Hematopoietic multipotent progenitor cell treated with erythropoietin and hydrocortisone succinate and interleukin-3 and kit ligand, for 4 days (in vitro differentiated cells): ENCODE data around the gene KAT6B.

Source experiments
- DNase-seq: peaks from one replicate; pipeline ENCODE4 v3.0.0-alpha.2; 2015

Gene KAT6B

DNA sequence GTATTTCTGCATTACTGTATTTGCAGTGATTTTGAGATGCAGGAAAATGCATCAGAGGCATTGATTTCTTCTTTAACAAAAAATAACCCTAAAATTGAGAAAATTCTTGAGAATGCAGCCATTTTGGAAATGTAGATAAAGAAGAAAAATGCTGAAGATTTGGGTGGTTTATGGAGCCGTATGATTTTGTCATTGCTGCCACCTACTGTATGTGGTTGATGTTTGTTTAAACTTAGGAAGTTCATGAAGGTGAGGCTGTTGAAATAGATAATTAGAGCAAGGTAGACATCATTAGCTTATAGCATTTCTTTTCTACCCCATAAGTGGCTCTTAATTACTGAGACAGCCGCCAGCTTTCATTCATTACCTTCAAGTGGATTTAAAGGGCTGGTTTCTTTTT is 193.0 kb downstream of the KAT6B start:
- peak; percentile 75 for DNase-seq

DNA sequence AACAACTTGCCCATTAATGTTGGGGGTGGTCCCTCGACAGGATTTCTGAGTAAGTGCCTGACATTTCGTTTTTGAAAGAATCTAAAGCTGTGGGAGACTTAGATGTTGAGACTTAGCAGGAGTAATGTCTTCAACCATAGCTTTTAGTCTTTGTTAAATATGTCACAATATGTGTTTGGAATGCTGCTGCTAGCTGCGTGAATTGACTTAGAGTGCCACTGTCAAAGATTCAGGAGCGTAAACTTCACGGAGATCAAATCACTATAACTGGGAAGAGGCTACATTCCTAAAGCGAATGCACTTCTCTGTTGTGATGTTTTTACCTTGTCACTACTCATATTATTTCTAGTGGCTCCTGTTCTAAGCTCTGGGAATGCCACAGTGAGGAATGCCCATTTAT is 193.8 kb downstream of the KAT6B start:
- no peak for DNase-seq

GRCh38 chr10:75021379-75022249 is 195.2 kb downstream of the KAT6B start:
- DNase-seq = no peak

- no peak for DNase-seq
These were observed 196.7 kb downstream of the KAT6B start for GRCh38 chr10:75023074-75023473.

DNA sequence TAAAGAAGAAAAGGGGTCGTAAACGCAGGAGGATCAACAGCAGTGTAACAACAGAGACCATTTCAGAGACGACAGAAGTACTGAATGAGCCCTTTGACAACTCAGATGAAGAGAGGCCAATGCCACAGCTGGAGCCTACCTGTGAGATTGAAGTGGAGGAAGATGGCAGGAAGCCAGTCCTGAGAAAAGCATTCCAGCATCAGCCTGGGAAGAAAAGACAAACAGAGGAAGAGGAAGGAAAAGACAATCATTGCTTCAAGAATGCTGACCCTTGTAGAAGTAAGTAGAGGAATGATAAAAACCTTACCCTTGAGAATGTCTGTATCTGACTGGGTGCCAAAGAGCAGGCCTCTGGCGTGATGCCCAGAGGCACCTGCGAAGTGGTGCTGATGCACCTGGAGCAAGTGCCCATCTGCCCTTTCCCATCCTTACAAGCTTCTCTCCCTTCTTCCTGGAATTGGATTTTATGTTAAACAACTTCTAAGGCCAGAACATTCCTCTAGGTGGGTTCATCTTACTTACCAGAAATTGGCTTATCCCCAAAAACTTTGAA is 198.6 kb downstream of the KAT6B start:
- no peak for DNase-seq

GRCh38 chr10:75028049-75028448 is 201.6 kb downstream of the KAT6B start:
- DNase-seq = no peak

DNA sequence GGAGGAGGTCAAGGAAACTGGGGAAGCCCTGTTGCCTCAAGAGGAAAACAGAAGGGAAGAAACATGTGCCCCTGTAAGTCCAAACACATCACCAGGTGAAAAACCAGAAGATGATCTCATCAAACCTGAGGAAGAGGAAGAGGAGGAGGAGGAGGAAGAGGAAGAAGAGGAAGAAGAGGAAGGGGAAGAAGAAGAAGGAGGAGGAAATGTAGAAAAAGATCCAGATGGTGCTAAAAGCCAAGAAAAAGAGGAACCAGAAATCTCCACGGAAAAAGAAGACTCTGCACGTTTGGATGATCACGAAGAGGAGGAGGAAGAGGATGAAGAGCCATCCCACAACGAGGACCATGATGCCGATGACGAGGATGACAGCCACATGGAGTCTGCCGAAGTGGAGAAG is 202.3 kb downstream of the KAT6B start:
- DNase-seq = no peak

- DNase-seq = no peak
These were observed 203.0 kb downstream of the KAT6B start for GRCh38 chr10:75029420-75029819.

- no peak for DNase-seq
These were observed 203.5 kb downstream of the KAT6B start for GRCh38 chr10:75029857-75030256.

GRCh38 chr10:75030371-75030770 is 204.0 kb downstream of the KAT6B start:
- DNase-seq = no peak

DNA sequence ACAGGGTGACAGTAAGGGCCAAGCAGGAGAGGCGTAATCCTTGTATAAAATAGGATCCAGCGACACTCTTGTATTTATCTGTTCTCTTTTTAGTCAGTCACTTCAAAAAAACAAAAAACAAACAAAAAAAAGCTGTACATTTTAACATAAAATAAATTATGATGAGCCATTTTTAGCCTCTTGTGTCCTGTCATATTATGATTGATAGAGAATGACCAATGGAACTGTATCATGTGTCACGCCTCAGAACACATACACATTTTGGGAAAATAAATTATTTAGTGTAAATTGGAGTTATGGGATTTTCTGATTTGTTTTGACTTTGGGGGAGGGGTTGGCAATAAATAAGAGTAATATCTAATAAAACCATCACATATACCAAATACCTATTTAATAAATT is 205.7 kb downstream of the KAT6B start:
- DNase-seq = no peak

- no peak for DNase-seq
These were observed 206.4 kb downstream of the KAT6B start for GRCh38 chr10:75032813-75033212.

DNA sequence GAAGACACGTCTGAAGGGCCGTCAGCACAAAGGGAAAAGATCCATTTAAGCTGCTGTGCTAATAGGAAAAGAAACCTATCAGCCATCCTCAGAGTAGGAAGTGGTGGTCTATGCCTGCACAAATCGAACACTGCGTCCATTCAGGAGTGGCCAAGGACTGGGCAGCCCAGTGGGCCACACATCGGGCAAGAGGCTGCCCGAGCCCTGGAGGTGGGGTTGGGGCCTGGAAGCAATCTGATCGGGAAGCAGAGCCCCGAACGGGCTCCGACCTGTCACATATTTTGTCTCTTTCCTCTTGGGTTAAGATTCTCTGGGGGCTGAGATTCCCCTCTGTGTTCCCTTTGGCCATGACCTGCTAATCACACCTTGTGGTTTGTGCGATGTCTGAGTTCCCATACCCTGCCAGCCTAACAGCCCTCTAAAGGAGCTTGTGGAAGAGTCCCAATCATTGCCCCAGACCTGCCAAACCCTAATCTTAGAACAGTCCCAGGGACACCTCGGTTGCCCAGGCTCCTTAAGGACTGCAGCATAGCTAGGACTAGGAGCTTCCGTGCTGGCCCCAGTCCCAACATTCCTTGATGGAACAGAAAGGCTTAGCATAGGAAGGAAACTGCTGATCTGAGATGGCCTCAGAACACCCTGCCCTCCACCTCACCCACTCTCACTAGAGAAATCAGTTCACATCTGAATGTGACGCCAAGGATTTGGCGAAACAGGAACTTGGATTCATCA is 207.2 kb downstream of the KAT6B start:
- DNase-seq = no peak

DNA sequence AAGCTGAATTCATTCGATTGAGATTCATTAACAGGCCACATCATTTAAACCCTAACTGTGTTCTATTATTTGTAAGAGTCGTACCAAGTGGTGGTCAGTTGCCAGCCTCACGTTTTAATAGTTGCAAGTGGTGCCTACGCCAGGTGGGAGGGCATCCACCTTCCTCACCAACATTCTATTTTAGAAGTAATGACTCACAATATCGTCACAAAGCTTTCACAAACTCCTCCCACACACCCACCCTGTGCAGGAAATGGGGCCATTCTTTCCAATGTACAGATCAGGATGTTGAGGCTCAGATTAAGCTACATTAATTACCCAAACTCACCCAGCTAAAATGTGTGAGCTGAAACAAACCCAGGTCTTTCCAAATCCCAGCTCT is 207.7 kb downstream of the KAT6B start:
- no peak for DNase-seq

GRCh38 chr10:75034714-75035258 is 208.4 kb downstream of the KAT6B start:
- DNase-seq = no peak

DNA sequence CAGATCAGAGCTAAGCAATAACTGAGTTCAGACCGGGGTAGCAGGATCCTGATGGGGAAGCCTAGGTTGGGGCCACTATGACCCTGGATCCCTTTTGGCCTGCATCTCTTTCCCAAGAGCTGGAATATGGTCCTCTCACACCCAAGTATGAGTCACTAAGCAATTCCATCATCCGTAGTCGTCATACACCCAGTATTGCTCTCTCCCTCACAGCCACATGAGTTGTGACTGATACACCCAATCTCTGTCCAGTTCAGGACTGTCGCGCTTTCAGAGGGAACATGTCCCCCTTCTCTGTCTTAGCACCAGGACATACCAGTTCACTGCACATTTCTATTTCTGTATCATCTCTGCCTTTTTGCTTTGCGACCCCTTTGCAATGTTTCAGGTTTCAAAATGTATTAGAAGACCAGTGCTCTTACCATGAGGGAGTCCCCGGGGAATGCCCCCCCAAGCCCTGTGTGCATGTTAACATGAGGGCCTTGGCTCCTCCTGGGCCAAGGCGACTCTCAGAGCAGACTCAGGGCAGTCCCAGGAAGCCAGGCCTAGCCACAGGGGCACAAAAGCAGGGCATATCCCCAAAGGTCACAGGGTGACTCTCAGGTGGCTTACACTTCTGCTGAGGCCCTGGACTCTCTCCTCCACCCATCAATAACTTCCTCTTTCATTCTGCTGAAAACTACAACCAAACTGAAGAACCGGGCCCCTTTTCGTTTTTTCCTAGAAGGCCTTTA is 209.7 kb downstream of the KAT6B start:
- DNase-seq = no peak

GRCh38 chr10:75037171-75038153 is 211.1 kb downstream of the KAT6B start:
- no peak for DNase-seq

- no peak for DNase-seq
These were observed 211.9 kb downstream of the KAT6B start for GRCh38 chr10:75038335-75038734.

DNA sequence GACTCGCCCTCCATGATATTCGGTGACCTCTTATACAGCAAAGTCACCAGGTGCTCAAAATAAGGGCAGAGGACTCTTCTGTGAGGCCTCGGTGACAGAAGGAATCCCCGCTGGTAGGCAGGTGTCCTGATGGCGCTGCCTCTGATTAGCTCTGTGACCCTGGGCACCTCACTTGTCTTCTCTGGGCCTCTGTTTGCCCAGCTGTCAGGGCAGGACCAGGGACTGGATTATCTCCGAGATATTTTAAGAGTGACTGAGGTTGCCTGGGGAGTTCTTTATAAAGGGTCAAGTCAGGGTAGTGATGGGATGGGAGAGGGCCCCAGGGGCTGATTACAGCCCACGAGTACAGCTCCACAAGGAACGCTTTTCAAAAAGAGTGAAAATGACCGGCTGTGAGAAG is 214.2 kb downstream of the KAT6B start:
- DNase-seq = no peak

DNA sequence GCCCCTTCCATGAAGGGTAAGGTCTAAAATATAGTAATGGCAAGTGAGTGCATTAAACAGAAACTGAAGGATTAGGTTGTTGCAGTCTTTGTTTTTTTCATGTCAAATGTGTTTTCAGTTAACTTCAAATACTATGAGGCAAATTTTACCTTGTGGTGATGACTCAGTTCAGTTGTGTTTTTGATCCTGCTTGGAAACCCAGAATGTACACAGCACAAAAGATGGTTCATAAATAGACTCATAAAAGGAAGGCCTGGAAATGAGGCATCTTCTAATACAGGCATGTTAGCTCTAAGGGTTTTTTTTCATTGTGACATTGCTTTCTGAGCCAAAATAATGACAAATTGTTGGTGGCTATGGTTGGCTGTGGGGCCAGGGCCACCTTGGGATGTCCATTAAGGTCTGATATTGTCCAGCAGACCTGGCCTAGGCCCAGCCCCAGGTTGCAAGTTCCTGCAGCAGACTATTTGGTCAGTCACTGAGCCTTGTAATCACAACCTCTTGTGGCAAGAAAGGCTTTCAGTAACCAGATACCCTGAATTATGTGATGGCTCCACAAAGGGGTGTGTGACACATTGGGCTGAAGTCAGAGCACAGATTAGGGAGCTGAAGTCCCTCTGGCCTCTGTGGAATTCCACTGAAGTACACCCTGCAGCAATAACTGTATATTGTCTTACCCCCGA is 216.0 kb downstream of the KAT6B start:
- no peak for DNase-seq
